ENCODE measurements around the gene INTS7.

DNA sequence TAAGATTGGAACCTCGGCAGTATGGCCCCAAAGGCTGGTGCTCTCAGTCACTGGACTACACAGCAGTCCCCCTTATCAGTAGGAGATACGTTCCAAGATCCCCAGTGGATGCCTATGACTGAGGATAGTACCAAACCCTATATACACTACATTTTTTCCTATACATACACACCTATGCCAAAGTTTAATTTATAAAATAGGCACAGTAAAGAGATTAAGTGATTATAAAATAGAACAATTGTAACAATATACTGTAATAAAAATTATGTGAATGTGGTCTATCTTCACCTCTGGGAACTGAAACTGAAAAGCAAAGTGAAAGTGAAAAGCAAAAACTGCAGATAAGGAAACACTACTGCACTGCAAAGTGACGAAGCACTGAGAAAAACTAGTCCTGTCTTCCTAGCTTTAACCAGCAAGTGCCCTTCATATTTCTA, 96.8 kb downstream of the INTS7 start:
- TF ChIP-seq, protein P1, sequence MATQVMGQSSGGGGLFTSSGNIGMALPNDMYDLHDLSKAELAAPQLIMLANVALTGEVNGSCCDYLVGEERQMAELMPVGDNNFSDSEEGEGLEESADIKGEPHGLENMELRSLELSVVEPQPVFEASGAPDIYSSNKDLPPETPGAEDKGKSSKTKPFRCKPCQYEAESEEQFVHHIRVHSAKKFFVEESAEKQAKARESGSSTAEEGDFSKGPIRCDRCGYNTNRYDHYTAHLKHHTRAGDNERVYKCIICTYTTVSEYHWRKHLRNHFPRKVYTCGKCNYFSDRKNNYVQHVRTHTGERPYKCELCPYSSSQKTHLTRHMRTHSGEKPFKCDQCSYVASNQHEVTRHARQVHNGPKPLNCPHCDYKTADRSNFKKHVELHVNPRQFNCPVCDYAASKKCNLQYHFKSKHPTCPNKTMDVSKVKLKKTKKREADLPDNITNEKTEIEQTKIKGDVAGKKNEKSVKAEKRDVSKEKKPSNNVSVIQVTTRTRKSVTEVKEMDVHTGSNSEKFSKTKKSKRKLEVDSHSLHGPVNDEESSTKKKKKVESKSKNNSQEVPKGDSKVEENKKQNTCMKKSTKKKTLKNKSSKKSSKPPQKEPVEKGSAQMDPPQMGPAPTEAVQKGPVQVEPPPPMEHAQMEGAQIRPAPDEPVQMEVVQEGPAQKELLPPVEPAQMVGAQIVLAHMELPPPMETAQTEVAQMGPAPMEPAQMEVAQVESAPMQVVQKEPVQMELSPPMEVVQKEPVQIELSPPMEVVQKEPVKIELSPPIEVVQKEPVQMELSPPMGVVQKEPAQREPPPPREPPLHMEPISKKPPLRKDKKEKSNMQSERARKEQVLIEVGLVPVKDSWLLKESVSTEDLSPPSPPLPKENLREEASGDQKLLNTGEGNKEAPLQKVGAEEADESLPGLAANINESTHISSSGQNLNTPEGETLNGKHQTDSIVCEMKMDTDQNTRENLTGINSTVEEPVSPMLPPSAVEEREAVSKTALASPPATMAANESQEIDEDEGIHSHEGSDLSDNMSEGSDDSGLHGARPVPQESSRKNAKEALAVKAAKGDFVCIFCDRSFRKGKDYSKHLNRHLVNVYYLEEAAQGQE (IDR thresholded peaks at IDR 0.05; ENCODE audit: insufficient read depth in 1 of 2, low read depth in 2 of 2, low read length in 1 of 2): no peak
- TF ChIP-seq CTCF (IDR thresholded peaks at IDR 0.05) (no peak), TCF7L2 (IDR thresholded peaks at IDR 0.05; ENCODE audit: low read depth, low read length) (no peak), SIN3A (IDR thresholded peaks at IDR 0.05; ENCODE audit: borderline replicate concordance, insufficient read depth, low read depth, low read length) (no peak), POLR2AphosphoS5 (IDR thresholded peaks at IDR 0.05; ENCODE audit: low read depth, low read length) (0 out of 2 replicates have a peak, but pooled peaks have one; percentile 40)
